ENCODE results near the gene UBE2Z.

The UBE2Z gene

DNA sequence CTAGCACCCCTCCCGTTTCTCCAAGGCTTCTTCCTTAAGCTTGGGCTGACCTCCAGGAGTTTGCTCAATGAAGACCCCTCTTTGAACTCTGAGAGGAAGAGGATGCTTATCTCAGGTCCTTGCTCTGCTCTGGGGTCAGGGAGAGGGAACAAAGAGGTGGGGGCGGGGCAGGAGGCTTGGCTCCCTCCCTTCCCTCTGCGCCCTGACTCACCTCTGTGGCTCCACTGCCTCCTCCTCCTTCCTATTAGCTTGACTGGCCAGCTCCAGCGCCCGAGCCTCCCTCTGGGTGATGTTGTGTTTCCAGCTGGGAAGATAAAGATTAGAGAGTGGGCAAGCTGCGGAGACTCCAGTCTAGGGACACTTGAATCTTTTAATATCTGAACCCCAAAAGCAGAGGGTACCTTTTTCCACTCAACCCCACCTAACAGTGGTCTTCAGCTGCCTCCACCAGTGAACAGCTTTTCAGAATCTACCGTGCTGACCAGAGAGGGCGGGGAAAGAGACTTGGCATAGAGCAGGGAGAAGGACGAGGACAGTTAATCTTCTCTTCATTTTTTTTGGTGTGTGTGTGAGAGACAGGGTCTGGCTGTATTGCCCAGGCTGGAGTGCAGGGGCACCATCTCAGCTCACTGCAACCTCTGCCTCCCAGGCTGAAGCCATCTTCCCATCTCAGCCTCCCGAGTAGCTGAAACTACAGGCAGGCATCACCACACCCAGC is 53.5 kb downstream of the UBE2Z start:
- DNase-seq, result no peak

GRCh38 chr17:48970224-48970623 is 62.0 kb downstream of the UBE2Z start:
- DNase-seq, result peak; percentile 54

DNA sequence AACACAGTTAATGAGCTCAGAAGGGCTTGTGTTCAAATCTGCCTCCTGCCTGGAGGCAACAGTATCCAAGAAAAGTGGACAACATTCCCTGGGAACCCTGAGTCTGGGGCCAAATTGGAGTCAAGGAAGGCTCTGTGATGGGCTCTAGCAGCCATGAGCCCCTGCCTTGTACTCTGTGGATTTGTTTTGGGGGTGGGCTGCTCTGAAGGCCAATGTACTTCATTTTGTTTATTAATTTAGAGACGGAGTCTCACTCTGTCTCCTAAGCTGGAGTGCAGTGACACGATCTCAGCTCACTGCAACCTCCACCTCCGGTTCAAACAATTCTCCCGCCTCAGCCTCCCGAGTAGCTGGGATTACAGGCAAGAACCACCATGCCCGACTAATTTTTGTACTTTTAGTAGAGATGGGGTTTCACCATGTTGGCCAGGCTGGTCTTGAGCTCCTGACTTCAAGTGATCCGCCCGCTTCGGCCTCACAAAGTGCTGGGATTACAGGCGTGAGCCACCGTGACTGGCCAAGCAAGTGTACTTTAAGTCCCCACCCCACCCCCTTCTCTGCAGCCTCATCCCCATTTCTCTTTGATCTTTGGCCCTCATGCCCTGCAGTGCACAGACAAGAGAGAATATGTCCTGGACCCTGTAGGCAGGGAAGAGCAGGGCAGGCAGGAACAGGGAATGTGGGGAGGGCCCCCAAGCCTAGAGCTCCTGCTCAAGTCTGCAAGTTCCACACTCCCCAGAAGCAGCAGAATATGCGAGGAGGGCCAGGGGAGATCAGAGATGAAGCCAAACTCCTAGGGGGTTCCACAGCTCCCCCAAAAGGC is 62.9 kb downstream of the UBE2Z start:
- no peak for DNase-seq

GRCh38 chr17:48972749-48973097 is 64.5 kb downstream of the UBE2Z start:
- DNase-seq, result no peak

DNA sequence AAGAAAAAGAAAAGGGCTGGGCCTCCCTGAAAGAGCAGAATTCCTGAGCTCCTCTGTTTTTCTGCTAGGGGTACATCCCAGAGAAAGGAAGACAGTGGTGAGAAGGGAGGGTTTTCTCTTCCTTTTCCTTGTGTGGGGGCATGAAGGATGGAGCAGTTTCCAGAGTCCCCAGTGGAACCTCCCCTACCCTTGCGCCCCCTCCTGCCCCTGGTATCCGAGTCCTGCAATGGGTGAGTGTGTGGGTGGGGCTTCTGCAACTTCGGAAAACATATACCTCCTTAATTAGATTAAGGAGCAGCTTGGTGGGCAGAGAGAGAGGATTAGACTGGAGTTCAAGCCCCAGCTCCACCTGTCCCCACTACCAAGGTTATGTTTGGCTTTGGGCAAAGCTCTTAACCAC is 65.6 kb downstream of the UBE2Z start:
- DNase-seq, result no peak
